Stimulated activated naive CD4-positive, alpha-beta T cell treated with Interleukin-2 at 50 U/mL for 16 hours (primary cell): ENCODE measurements around the gene WT1.
"Not testable (repeated sequence)": the region's sequence is repeated elsewhere in the genome, so short reads cannot be mapped to it uniquely, and the experiment has no call there.

Experiments
- DNase-seq: peaks from one replicate; lab custom pipeline; 2025; lab: John Stamatoyannopoulos, UW

Gene WT1

DNA sequence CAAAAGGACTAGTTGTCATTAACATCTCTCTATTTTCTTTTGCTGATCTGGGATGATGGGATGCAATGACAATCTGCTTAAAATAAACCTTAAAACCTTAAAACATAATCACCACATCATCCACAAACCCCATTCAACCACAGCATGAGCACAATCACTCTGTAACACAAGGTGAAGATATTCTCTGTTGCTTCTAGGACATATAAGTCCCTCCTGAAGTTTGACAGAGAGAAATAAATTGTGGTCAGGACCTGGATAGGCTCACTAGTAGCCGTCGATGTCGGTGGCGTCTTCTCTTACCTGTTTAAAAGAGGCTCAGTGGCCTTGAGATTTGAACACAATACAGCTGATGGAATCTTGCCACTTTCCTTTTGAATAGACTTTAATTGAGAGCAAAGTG, 47.9 kb downstream of the WT1 start:
- DNase-seq = no peak

- no peak for DNase-seq
Observed at GRCh38 chr11:32386770-32387377, 48.5 kb downstream of the WT1 start.

DNA sequence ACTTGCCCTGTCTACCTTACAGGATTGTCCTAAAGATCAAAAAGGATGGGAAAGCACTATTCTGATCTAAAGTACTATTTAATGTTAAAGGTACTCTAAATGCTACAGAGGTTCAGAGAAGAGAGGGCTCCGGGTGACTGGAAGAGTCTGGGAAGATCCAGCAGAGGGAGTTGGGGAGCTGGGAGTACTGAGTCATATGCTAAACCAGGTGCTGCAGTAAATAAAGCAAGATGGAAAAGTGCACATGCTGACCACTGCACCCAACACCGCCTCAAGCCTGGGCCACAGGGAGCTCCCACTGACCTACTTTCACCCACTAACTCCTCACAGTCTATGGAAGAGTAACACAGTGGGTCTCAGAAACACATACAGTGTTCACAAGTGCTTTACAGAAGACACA, 49.3 kb downstream of the WT1 start:
- no peak for DNase-seq

GRCh38 chr11:32382339-32383049, 52.8 kb downstream of the WT1 start:
- no peak for DNase-seq

GRCh38 chr11:32381179-32381578, 54.2 kb downstream of the WT1 start:
- no peak for DNase-seq

- no peak for DNase-seq
Observed at GRCh38 chr11:32379719-32380118, 55.6 kb downstream of the WT1 start.

DNA sequence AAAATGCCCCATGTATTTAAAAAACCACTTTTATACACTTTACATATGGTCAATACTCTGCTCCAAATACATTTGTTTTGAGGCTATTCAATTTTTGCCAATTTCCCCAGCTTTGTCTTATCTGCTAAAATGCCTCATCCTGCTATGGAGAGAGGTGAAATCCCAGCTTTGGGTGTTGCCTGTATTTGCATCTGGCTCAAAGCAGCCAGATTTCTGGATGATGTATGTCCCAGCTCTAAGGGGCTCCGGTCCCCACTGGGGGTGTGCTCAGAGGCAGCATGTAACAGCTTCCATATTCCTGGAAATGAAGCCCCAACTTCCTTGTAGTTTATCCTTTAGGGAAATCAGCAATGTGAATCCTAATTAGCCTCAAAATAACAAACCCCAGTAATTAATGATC, 59.5 kb downstream of the WT1 start:
- no peak for DNase-seq

DNA sequence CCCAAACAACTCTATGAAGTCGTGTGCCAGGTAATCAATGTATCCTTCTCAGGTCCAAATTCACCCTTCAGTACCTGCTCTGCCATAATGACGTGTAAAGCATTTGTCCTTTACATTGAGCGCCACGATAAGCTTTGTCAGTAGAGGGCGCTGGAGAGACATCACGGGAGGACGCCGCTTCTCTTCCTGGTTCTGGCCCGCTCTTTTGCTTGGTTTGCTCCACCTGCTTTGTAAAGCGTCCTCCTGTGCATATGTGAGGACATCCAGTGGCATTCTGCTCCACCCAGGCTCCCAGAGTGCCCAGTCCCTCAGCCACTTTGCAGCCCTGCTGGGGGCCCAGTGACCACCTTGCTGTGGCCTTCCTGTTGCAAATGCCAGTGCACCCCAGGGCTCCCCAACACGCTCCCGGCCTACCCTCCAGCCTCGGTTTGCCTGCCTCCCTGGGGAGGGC, 61.1 kb downstream of the WT1 start:
- DNase-seq = no peak

GRCh38 chr11:32369987-32370386, 65.4 kb downstream of the WT1 start:
- not testable (repeated sequence) for DNase-seq

- no peak for DNase-seq
Observed at GRCh38 chr11:32366666-32367065, 68.7 kb downstream of the WT1 start.

GRCh38 chr11:32365192-32365591, 70.1 kb downstream of the WT1 start:
- no peak for DNase-seq

DNA sequence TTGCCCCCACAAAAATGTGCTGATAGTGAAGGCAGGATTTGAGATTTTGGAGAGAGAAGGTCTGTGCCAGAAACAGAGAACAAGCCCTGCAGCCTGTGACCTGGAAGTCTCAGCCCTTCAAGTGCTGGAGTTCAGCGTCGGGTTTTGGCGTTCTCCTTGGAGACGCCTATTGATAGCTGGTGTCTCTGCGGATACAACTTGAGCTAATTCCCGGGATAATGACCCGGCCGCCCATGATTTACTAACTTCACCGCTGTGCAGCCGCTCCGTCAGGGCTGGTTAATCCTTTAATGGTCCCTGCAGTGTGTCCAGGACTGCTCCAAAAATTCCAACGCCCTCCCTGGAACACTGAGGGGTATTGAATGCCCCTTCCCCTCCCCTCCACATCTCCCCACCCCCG, 76.6 kb downstream of the WT1 start:
- no peak for DNase-seq

DNA sequence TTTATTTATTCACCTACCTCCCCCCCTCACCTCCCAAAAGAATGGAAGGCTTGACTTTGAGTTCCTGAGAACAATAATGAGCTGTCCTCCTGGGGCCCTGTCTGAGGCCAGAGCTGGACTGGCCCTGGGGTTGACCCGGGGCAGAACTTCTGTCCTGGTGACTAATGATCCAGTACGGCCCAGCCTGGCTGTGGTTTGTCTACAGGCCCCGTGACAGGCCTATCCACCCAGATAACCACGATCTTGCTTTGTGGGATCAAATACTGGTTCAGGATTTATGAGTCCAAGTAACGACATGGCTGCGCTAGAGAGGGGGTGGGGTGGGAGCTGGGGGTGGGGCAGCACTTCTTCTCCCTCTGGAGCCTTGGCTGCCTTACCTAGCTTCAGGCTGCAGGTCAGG, 81.5 kb downstream of the WT1 start:
- no peak for DNase-seq

DNA sequence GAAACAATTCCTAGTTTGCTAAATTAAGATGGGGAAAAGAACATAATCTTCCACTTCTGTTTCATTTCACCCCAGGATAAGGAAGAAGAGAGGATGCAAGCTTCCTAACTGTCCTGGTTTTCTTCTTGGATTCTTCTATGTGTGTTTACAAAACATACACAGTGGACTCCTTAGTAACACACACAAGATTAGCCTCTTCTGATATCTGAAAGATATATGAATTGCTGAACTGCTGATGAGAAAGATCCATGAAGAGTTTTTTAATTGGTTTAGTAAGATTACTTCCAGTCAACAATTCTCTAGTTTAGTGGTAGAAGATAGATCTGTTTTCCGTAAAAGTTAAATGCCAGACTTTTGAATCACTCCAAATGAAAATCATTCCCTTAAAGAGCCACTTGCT, 86.8 kb downstream of the WT1 start:
- no peak for DNase-seq

DNA sequence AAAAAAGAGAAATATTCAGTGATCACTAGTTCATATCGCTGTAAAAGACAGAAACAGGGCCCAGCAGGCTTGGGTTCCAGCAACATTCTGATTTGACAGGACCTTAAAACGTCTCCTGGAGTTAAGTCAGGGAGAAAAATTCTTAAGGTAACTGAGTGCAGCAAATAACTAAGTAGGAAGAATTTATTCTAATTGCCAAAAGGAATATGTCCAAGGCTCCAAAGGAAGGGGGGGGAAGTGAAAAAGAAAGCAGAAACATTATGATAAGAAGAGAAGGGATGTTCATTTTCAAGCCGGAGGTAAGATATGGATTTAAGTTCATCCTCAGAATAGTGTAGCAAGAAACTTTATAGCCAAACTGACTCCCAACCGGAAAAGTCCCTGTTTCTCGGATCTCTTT, 90.4 kb downstream of the WT1 start:
- DNase-seq = no peak

- no peak for DNase-seq
Observed at GRCh38 chr11:32343325-32344008, 91.9 kb downstream of the WT1 start.

GRCh38 chr11:32341620-32342613, 93.4 kb downstream of the WT1 start:
- DNase-seq = no peak

- DNase-seq = no peak
Observed at GRCh38 chr11:32340181-32340580, 95.2 kb downstream of the WT1 start.
